ENCODE results near the gene MAP4K2.

DNA sequence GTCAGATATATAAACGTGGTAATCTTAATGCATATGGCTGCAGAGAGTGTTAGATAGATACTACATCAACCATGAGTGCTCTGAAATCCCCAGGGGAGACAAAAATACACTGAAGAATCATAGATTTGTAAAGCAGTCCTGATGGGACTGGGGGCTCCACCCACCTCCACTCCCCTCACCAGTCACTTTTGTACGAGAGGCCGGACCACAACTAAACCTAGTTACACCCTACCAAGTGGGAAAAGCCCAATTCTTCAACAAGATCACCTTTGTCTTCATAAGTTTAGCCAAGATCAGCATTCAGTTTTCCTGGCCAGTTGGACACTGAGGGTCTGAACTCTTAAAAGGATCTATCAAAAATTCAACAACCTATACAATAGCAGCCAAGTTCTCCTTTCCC is 26.1 kb downstream of the MAP4K2 start:
- TF ChIP-seq, protein P1, sequence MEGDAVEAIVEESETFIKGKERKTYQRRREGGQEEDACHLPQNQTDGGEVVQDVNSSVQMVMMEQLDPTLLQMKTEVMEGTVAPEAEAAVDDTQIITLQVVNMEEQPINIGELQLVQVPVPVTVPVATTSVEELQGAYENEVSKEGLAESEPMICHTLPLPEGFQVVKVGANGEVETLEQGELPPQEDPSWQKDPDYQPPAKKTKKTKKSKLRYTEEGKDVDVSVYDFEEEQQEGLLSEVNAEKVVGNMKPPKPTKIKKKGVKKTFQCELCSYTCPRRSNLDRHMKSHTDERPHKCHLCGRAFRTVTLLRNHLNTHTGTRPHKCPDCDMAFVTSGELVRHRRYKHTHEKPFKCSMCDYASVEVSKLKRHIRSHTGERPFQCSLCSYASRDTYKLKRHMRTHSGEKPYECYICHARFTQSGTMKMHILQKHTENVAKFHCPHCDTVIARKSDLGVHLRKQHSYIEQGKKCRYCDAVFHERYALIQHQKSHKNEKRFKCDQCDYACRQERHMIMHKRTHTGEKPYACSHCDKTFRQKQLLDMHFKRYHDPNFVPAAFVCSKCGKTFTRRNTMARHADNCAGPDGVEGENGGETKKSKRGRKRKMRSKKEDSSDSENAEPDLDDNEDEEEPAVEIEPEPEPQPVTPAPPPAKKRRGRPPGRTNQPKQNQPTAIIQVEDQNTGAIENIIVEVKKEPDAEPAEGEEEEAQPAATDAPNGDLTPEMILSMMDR (IDR thresholded peaks at IDR 0.05): no peak
- TF ChIP-seq POLR2A (IDR thresholded peaks at IDR 0.05): no peak
